GM23338 (cell line): ENCODE results near the gene TECR.

Experiments used
- CTCF ChIP-seq, 2 experiments: fragments of 200-600 bp in 1 of 2; sonication (generic) in 1 of 2; conservative IDR thresholded peaks; 2 replicates each; pipeline versions ENCODE4 v1.5.1 to v1.6.1; 2016 to 2017; ENCODE audit warnings: antibody characterized with exemption in 2 of 2, low read depth in 2 of 2, mild to moderate bottlenecking in 2 of 2, moderate library complexity in 1 of 2
- EZH2 ChIP-seq: fragments of 200-600 bp; sonication (generic); IDR thresholded peaks from one replicate; pipeline ENCODE4 v1.8.0; 2017; ENCODE audit warnings: antibody characterized with exemption, mild to moderate bottlenecking, low read depth; ENCODE audit not compliant: unreplicated experiment
- EZH2phosphoT487 ChIP-seq: fragments of 200-600 bp; sonication (generic); IDR thresholded peaks from one replicate; pipeline ENCODE4 v1.8.1; 2018; ENCODE audit warnings: antibody characterized with exemption; ENCODE audit not compliant: unreplicated experiment
- POLR2AphosphoS5 ChIP-seq: IDR thresholded peaks from 2 replicates; pipeline ENCODE4 v1.6.1; 2016; ENCODE audit warnings: antibody characterized with exemption, low read depth

- TF ChIP-seq CTCF (conservative IDR thresholded peaks at IDR 0.05; ENCODE audit: low read depth in 2 of 2) (no peak), POLR2AphosphoS5 (no peak), EZH2 (no peak), EZH2phosphoT487 (no peak)
These were observed 16.9 kb upstream of the TECR start for GRCh38 chr19:14512406-14512961.
